H1 (cell line): Measurements from ENCODE around the gene PCDHB6.
"Not testable (repeated sequence)": the region's sequence is repeated elsewhere in the genome, so short reads cannot be mapped to it uniquely, and the experiment has no call there.

Experiments used
- MAFK ChIP-seq: IDR thresholded peaks from 2 replicates; pipeline ENCODE4 v1.6.1; 2012; ENCODE audit warnings: low read depth, mild to moderate bottlenecking, improper control_type of control experiment, low read length
- RAD21 ChIP-seq, 2 experiments: IDR thresholded peaks in 1 of 2; conservative IDR thresholded peaks in 1 of 2; 2 replicates each; pipeline ENCODE4 v1.6.1; 2011; ENCODE audit warnings: low read depth in 2 of 2, low read length in 2 of 2, improper control_type of control experiment in 1 of 2, inconsistent platforms in 1 of 2, mild to moderate bottlenecking in 1 of 2, moderate library complexity in 1 of 2

- TF ChIP-seq RAD21 (IDR thresholded peaks at IDR 0.05 in 1 of 2, conservative IDR thresholded peaks at IDR 0.05 in 1 of 2; ENCODE audit: low read depth in 2 of 2, low read length in 2 of 2); MAFK: not testable (repeated sequence)
Observed at GRCh38 chr5:141184117-141184855, 34.4 kb downstream of the PCDHB6 start.
